HK-2 (cell line): Measurements from ENCODE around the gene ZIC5.

Experiments
- DNase-seq: peaks from one replicate; pipeline ENCODE4 v3.0.0-alpha.2; 2018; ENCODE audit not compliant: unreplicated experiment

The ZIC5 gene

GRCh38 chr13:99971576-99972189, at the start of gene ZIC5:
Gene ZIC5, minus strand, starts transcription at chr13:99971767. Its CDS starts 164 bp downstream, at chr13:99971603.
- no peak for DNase-seq

GRCh38 chr13:100019780-100020356, 48.3 kb upstream of the ZIC5 start:
- DNase-seq = no peak

- DNase-seq = no peak
These were observed 43.1 kb upstream of the ZIC5 start for GRCh38 chr13:100014621-100015020.

- DNase-seq = no peak
These were observed 26.7 kb upstream of the ZIC5 start for GRCh38 chr13:99998261-99998660.

DNA sequence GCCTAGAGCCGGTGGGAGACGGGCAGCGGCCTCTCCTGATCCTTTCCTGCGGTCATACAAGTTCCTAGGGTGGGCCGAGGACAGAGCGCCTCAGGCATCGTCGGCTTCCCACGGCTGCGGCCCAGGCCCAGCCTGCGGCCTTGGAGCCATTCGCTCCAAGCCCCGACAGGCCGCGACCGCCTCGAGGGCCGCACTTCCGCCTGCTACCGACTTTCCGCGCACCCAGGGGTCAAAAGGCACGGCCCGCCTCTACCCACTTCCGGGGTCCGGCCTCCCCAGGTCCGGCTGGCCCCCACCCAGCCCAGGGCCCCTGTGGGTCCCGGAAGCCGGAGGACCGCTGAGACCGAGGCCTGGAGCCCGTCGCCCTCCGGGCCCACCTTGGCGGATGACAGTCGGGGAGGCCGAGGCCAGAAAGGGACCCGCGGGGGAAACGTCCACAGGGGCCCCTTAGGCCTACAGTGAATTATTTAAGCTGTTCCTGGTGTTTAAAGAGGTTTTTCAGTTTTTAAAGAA, 26.2 kb upstream of the ZIC5 start:
- no peak for DNase-seq

GRCh38 chr13:99996381-99996973, 24.9 kb upstream of the ZIC5 start:
- no peak for DNase-seq

DNA sequence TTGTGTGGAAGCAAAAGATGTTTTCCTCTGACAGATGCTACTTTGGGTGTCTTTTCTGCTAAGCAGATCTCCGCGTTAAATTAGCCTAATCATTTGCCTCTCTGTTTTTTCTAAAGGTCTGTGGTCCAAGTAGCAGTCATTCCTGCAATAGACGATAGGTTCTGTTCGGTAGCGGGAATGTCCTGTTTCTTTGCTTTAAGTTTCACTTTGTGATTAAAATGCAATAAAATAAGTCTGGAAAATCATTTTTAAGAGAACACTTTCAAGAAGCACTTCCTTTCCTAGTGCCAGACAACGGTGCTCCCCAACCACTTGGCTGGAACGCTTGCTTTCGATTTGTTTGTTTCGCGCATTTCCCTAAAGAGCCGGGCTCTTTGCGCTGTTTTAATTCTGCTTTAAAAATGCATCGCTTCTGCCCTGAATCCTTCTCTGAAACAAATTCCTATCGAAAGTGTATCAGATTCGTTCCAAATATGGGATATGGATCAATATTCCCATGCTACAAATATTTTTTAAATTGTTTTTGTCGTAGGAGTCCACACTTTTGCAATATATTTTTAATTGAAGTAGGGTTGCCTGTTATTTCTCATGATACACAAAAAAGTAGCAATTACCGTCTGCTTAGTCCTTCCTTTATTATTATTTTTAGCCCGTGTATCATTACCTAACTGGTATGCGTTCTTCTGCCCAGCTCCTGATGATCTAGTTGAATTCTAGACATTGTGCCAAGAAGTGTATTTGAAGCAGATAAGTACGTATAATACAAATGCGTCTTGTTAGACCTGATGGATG, 24.2 kb upstream of the ZIC5 start:
- no peak for DNase-seq

DNA sequence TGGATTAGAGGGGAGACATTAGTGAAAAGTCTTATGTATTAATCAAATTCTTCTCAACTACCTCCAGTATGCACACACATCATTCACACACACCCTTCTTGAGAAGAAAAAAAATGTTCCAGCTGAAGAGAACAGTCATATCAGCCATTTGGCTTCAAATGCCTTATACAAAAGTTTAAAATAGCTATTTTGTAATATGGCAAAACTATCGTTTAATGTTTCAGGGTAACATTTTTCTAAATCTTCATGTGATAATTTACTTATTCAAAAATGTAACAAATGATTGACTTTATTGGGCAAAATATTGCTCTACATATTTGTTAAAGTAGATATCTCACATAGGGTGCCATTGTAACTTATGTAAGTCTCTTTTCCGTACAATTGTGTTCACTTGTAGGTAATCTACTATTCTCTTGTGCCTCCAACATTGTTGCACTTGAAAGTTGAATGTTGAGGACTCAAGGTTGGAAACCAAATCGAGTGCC, 23.6 kb upstream of the ZIC5 start:
- no peak for DNase-seq

DNA sequence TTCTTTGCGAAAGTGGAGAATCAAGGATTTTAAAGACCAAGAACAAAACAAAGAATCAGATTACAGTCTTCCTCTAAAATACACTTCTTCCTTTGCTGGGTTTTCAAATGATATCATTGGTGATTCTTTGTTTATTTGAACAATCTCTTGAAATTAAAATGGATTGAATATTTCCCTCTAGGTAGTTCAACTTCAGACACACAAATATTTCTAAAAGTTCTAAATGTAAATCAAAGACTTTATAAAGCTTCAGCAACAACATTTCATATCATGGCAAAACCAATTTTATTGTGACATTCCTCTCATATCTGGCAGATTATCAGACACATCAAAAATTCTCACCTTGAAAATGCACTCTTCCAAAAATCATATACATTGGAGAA, 23.1 kb upstream of the ZIC5 start:
- DNase-seq = no peak

- no peak for DNase-seq
These were observed 22.4 kb upstream of the ZIC5 start for GRCh38 chr13:99993660-99994637.

DNA sequence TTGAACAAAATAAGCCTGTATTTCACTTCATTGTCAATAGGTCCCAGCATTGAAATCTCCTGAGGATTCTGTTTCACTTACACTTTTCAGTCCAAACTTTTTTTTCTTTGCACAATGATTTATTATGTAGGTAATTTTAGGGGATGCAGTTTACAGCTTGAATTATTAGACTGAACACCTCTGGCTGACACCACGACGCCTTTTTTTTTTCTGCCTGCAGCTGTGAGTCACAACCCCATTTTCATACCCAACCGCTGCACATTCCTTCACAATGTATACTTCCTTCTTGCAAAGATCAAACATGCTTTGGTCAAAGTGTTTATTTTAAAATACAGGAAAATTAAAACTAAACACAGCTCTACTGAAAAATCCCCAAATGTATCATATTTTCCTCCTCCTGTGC, 21.4 kb upstream of the ZIC5 start:
- no peak for DNase-seq

GRCh38 chr13:99991828-99992775, 20.5 kb upstream of the ZIC5 start:
- no peak for DNase-seq

GRCh38 chr13:99991013-99991827, 19.7 kb upstream of the ZIC5 start:
- no peak for DNase-seq

- DNase-seq = no peak
These were observed 18.8 kb upstream of the ZIC5 start for GRCh38 chr13:99990126-99990977.

GRCh38 chr13:99989276-99990125, 17.9 kb upstream of the ZIC5 start:
- DNase-seq = no peak

DNA sequence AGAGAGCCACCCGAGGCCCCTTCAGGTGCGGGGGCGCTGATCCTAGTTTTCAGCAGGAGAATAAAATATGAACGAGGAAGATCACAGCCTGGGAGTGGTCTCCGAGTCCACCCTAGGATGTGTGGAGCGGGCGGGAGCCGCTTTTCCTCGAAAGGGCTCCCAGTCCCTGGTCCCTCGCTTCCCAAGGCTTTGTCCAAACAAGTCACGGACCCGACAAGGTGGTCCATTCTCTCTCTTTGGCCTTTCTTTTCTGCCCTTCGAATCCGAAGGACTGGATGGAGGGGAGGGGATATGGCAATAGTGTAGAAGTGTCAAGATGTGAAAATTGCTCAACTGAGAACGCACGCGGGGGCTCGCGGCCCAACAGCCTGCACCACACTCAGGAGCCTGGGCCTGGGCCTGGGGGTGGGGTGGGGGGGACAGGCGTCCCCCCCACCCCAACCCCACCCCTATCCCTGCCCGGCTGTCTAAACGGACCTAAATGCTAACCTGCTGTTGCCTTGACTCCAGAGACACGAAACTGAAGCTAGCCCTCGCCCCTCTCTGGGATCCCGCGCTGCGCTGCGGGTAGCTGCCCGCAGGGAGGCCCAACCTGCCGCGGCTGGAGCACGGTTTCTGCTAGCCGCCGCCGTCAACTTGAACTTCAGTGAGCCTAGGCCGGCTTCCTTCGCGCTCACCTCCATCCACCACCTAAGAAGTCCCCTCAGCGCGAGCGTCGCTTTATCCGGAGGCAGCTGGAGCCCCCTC, 17.1 kb upstream of the ZIC5 start:
- DNase-seq = no peak
